A549 (cell line): ENCODE measurements around the gene LACRT. TPM values are rescaled to one million over a fixed set of nuclear protein-coding genes. Genes with fewer than 3 reads are reported as not detected.

Experiments
- ATAC-seq, 2 experiments: fragments of 200-7000 bp in 1 of 2; fragments of >200 bp in 1 of 2; cut with Nextera tagmentation in 1 of 2; cut with Tn5 transposase in 1 of 2; 3 replicates each; pipeline versions ENCODE4 v1.8.0 to v1.9.1; 2018 to 2020; ENCODE audit warnings: mild to moderate bottlenecking in 1 of 2, moderate library complexity in 1 of 2
- CTCF ChIA-PET: fragments of 300-600 bp; sonication (Branson Sonifier 250); formaldehyde crosslinking; extraction: SDS; loops from one replicate; lab custom pipeline; 2021; ENCODE audit warnings: antibody characterized with exemption, inconsistent platforms; lab: Yijun Ruan, JAX
- POLR2A ChIA-PET: fragments of 350-600 bp; formaldehyde crosslinking; extraction: SDS; loops from one replicate; lab custom pipeline; 2021; ENCODE audit warnings: antibody characterized with exemption, inconsistent platforms; lab: Yijun Ruan, JAX
- DNase-seq, 2 experiments: peaks; one replicate each; pipeline versions ENCODE4 v3.0.0 to v3.0.0-alpha.2; 2011 to 2016; ENCODE audit warnings: low read depth in 1 of 2, low spot score in 1 of 2
- FAIRE-seq: peaks from 2 replicates; lab custom pipeline; 2011; peaks lifted over from hg19 to GRCh38; lab: Jason Lieb, UNC
- H3K27ac ChIP-seq, 2 experiments: fragments of >200 bp; sonication (Bioruptor Twin); formaldehyde crosslinking; 3 replicates each; pipeline ENCODE4 v1.5.1; 2016 to 2017
- H3K4me1 ChIP-seq: fragments of >200 bp; sonication (Bioruptor Twin); formaldehyde crosslinking; 3 replicates; pipeline ENCODE4 v1.6.1; 2016
- H3K4me2 ChIP-seq: fragments of >200 bp; sonication (Bioruptor Twin); formaldehyde crosslinking; 3 replicates; pipeline ENCODE4 v1.6.1; 2016
- H3K4me3 ChIP-seq: fragments of >200 bp; sonication (Bioruptor Twin); formaldehyde crosslinking; 3 replicates; pipeline ENCODE4 v1.5.1; 2016
- H3K9me3 ChIP-seq: fragments of >200 bp; sonication (Bioruptor Twin); formaldehyde crosslinking; 3 replicates; pipeline ENCODE4 v1.6.1; 2016
- CTCF ChIP-seq: fragments of >200 bp; sonication (Bioruptor Twin); formaldehyde crosslinking; IDR thresholded peaks from 3 replicates; pipeline ENCODE4 v1.5.1; 2016
- EHMT2 ChIP-seq: fragments of 200-600 bp; sonication (generic); IDR thresholded peaks from 2 replicates; pipeline ENCODE4 v1.6.1; 2016; ENCODE audit warnings: antibody characterized with exemption, low read depth, mild to moderate bottlenecking, moderate library complexity
- ELK1 ChIP-seq: fragments of 150-350 bp; IDR thresholded peaks from 2 replicates; pipeline ENCODE4 v1.6.1; 2014; ENCODE audit warnings: low read depth, mild to moderate bottlenecking, low read length
- FOXS1 ChIP-seq: fragments of 250-450 bp; sonication (Bioruptor Pico); IDR thresholded peaks from 2 replicates; pipeline ENCODE4 v1.5.0; 2020; ENCODE audit warnings: mild to moderate bottlenecking, moderate library complexity
- HES2 ChIP-seq: fragments of >200 bp; sonication (Bioruptor Twin); formaldehyde crosslinking; IDR thresholded peaks from 2 replicates; pipeline ENCODE4 v1.6.1; 2016
- JUNB ChIP-seq: fragments of >200 bp; sonication (Bioruptor Twin); formaldehyde crosslinking; IDR thresholded peaks from 2 replicates; pipeline ENCODE4 v1.6.1; 2016
- MAFK ChIP-seq: fragments of 450-650 bp; IDR thresholded peaks from 2 replicates; pipeline ENCODE4 v1.6.1; 2014; ENCODE audit not compliant: partially characterized antibody
- MAX ChIP-seq: IDR thresholded peaks from 2 replicates; pipeline ENCODE4 v1.6.1; 2012
- MAZ ChIP-seq: fragments of 150-350 bp; IDR thresholded peaks from 2 replicates; pipeline ENCODE4 v1.6.1; 2014; ENCODE audit warnings: antibody characterized with exemption, low read depth, low read length, borderline replicate concordance
- PHF8 ChIP-seq: fragments of 200-600 bp; sonication (generic); IDR thresholded peaks from 2 replicates; pipeline ENCODE4 v1.6.1; 2016; ENCODE audit warnings: low read depth, mild to moderate bottlenecking, antibody characterized with exemption, moderate library complexity, borderline replicate concordance
- RARB ChIP-seq: fragments of 250-450 bp; sonication (Bioruptor Pico); IDR thresholded peaks from 2 replicates; pipeline ENCODE4 v1.8.0; 2021; ENCODE audit warnings: mild to moderate bottlenecking, moderate library complexity
- TP53 ChIP-seq: fragments of 250-450 bp; sonication (Bioruptor Pico); IDR thresholded peaks from 2 replicates; pipeline ENCODE4 v1.5.0; 2021; ENCODE audit warnings: mild to moderate bottlenecking, moderate library complexity
- WGBS: methylation state at CpG from one replicate; pipeline ENCODE4 v1.1.6; 2017; ENCODE audit errors: missing lambda C conversion rate; 5-methylcytosine and 5-hydroxymethylcytosine counted together
- polyA plus RNA-seq, 4 experiments: library from polyadenylated mRNA; depleted of rRNA in 3 of 4; stranded (reverse); fragments of >200 nt; fragmentation: RNase III in 1 of 4; extraction: RNeasy Plus Mini Kit Qiagen cat#74134 plus additional on column Dnase treatment in 1 of 4; gene quantifications; 2 replicates in 3 of 4; 3 replicates in 1 of 4; pipeline ENCODE4 v1.2.3, GENCODE V29; 2011 to 2017

Gene LACRT
- polyA plus RNA-seq, 2 of the 4 experiments (the other 2 are of a cell fraction), result not detected

- TF ChIP-seq JUNB (no peak), HES2 (no peak), MAZ (no peak), TP53 (no peak)
- peak within 1 kb of the TSS; percentile 57 for H3K4me3 ChIP-seq
- ATAC-seq (peak in 1 of 2 experiments; percentile 55; a peak in 3 of 6 replicates), DNase-seq (no peak), FAIRE-seq (no peak)
- peaks cover 11% of the 10 kb centered on the region for H3K4me1 ChIP-seq
- peak within 1 kb of the TSS; percentile 95 for H3K4me2 ChIP-seq
- H3K27ac ChIP-seq, result peak within 1 kb of the TSS in 1 of 2 experiments; percentile 66; a peak in 4 of 6 replicates
- ChIA-PET POLR2A (no interaction called here), CTCF (interaction anchor here (2.3 to 2.5 kb wide), 2 partner anchors 9 to 10 kb away, joined by 12 to 19 read pairs; no protein-coding TSS in a partner anchor)
- no peaks in the 10 kb centered on the region for H3K9me3 ChIP-seq
- 13% methylated on average over 21 of the region's 77 CpGs for WGBS
Measured at GRCh38 chr12:54588110-54588889, 46.4 kb downstream of the LACRT start, which contains the start of gene PPP1R1A. Gene PPP1R1A (minus strand): TSS chr12:54588659. CDS start chr12:54588488, 171 bp downstream.

- POLR2A ChIA-PET, result no interaction called here
- Histone ChIP-seq H3K27ac (no peak overlapping the region), H3K4me3 (no peak overlapping the region), H3K4me1 (peaks cover 11% of the 10 kb centered on the region), H3K4me2 (no peak overlapping the region; the same call in 1 of the 3 replicates), H3K9me3 (no peaks in the 10 kb centered on the region)
- WGBS, result 37% methylated on average over 5 of the region's 5 CpGs
- no peak for TF ChIP-seq CTCF
- no peak for TF ChIP-seq MAZ
- TF ChIP-seq ELK1, result no peak
- TF ChIP-seq EHMT2, result no peak
- TF ChIP-seq MAX, result no peak
- TF ChIP-seq FOXS1 (CRISPR knock-in tag), result no peak
- TF ChIP-seq JUNB, result no peak
- FAIRE-seq (no peak), DNase-seq (peak in 1 of 2 experiments; percentile 33), ATAC-seq (peak in 1 of 2 experiments; percentile 65; a peak in 3 of 6 replicates)
- CTCF ChIA-PET, result interaction anchor here (0.7 to 2.5 kb wide), 4 partner anchors 9 to 128 kb away, joined by 3 to 19 read pairs (median 8); no protein-coding TSS in a partner anchor
Measured at GRCh38 chr12:54587315-54587873, 47.3 kb downstream of the LACRT start.

GRCh38 chr12:54586620-54587019 is 48.1 kb downstream of the LACRT start:
- DNase-seq (no peak), ATAC-seq (peak in 1 of 2 experiments; percentile 6; a peak in 1 of 6 replicates), FAIRE-seq (no peak)
- Histone ChIP-seq H3K4me2 (no peak overlapping the region), H3K27ac (no peak overlapping the region), H3K9me3 (no peaks in the 10 kb centered on the region), H3K4me3 (no peak overlapping the region), H3K4me1 (peaks cover 11% of the 10 kb centered on the region)
- 76% methylated on average over 2 of the region's 2 CpGs for WGBS
- TF ChIP-seq RARB (no peak), TP53 (no peak), MAFK (no peak), PHF8 (no peak), MAZ (no peak)
- ChIA-PET POLR2A (no interaction called here), CTCF (interaction anchor here (1.6 to 2.5 kb wide), 3 partner anchors 8 to 11 kb away, joined by 4 to 19 read pairs (median 12); no protein-coding TSS in a partner anchor)
